ENCODE measurements around the gene SPATA6.
"Not testable (repeated sequence)": the region's sequence is repeated elsewhere in the genome, so short reads cannot be mapped to it uniquely, and the experiment has no call there.

SPATA6 gene

DNA sequence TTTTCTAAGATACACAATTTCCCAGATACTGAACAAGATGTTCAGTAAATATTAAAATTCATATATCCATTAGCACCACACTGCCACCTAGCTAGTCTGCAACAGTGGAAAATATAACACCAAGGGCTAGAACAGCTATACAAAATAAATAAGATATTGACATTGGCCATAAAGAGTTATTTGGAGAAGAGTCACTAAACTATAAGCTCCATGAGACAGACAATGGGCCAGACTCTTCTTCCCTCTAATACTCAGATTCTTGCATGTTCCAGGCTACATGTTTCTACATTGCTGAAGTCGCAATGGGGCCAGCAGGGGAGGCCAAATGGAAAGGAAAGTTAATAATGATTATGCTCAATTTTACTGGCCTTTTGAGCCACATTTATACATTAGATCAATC, 21.5 kb downstream of the SPATA6 start:
- DNase-seq = no peak

DNA sequence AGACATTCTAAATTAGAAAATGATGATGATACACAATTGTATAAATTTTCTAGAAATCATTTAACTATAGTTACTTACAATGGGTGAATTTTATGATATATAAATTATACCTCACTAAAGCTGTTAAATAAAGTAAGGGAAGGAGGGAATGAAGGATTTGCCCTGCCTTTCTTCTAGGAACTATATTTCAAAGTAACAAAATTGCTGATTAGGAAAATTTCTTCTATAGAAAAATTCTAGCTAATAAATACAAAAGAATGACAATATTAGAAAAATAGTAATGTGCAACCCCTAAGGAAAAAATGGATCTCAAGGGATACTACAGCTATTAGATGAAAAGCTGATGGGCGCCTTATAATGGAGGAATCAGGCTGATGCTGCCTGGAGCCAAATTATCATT, 23.1 kb downstream of the SPATA6 start:
- DNase-seq = no peak

DNA sequence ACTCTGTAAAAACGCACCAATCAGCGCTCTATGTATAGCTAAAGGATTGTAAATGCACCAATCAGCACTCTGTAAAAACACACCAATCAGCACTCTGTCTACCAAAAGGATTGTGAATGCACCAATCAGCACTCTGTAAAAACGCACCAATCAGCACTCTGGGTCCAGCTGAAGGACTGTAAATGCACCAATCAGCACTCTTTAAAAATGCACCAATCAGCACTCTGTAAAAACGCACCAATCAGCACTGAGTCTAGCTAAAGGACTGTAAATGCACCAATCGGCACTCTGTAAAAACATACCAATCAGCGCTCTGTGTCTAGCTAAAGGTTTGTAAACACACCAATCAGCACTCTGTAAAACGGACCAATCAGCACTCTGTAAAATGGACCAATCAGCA, 27.8 kb downstream of the SPATA6 start:
- not testable (repeated sequence) for DNase-seq

DNA sequence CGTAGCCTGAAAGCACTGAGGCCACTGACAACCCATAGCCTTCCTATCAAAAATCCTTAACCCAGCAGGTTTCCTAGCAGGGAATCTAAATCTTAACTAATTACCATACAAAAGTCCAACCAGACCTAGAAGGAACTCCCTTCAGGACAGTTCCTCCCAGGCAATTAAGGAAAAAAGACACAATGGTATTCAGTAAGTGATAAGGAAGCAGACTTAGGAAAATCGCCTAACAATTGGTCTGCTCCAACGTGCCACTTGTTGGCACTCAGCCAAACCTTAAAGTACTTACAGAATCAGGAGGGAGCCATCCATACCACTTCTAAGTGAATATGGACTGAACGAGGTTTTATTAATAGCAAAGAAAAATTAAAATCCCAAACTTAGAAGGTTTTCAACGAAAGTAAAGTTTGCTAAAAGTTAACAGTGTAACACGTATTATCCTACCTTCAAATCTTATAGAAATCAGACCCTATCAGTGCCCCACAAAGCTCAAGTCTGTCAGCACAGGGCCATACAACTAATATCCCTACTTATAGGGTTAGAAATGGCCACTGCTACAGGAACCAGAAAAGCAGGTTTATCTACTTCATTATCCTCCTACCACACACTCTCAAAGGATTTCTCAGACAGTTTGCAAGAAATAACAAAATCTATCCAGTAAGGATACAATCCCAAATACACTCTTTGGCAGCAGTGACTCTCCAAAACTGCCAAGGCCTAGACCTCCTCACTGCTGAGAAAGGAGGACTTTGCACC, 29.0 kb downstream of the SPATA6 start:
- no peak for DNase-seq

DNA sequence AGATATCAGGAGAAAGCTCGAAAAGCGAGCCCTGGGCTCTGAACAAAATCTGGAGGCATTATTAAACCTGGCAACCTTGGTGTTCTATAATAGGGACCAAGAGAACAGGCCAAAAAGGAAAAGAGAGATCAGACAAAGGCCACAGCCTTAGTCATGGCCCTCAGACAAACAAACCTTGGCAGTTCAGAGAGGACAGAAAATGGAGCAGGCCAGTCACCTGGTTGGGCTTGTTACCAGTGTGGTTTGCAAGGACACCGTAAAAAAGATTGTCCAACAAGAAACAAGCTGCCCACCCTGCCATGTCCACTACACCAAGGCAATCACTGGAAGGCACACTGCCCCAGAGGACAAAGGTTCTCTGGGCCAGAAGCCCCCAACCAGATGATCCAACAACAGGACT, 31.2 kb downstream of the SPATA6 start:
- not testable (repeated sequence) for DNase-seq

- DNase-seq = no peak
Measured at GRCh38 chr1:48439380-48439779, 32.6 kb downstream of the SPATA6 start.

DNA sequence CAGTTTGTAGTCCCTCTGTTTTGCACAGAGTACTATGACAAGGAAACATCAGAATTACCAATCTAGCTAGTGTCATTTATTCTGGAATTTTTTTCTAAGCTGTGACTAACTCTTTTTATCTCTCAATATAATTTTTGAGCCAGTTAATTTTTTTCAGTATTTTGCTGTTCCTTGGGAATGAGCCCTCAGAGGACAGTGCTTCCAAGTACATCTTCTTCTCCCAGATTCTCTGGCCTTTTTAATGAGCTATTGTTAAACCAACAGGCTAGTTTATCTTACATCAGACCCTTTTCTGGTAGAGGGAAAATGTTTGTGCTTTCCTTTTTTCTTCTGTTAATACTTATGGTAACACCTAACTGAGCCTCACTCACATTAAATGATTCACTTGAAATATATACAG, 34.6 kb downstream of the SPATA6 start:
- not testable (repeated sequence) for DNase-seq

DNA sequence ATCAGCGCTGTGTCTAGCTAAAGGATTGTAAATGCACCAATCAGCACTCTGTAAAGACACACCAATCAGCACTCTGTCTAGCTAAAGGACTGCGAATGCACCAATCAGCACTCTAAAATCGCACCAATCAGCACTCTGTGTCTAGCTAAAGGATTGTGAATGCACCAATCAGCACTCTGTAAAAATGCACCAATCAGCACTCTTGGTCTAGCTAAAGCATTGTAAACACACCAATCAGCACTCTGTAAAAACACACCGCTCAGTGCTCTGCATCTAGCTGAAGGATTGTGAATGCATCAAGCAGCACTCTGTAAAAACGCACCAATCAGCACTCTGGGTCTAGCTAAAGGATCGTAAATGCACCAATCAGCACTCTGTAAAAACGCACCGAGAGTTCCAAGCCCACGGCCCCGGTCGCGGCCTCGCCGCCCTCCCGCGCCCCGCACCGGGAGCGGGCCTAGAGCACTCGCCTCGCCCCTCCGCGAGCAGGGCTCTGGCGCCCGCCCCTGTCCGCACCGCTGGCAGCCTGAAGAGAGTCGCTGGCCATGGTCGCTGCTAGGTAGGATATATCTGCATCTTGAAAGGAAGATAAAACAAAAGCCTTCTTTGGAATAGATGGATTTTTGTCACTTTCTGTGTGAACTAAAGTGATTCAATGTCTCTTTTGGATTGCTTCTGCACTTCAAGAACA, 36.5 kb downstream of the SPATA6 start:
- DNase-seq = not testable (repeated sequence)

DNA sequence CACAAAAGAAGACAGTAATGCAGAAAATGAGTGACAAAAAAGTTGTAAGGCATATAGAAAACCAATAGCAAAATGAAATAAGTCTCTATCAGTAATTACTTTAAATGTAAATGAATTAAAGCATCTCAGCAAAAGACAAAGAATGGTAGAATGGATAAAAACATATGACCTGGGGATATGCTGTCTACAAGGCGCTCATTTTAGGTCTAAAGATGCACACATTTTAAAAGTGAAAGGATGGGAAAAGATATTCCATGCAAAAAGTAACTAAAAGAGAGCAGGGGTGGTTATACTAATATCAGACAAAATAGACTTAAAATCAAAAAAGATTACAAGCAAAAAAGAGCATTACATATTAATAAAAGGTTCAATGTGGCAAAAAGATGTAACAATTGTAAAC, 41.2 kb downstream of the SPATA6 start:
- no peak for DNase-seq

- no peak for DNase-seq
Measured at GRCh38 chr1:48422009-48422408, 50.0 kb downstream of the SPATA6 start.

GRCh38 chr1:48418742-48419141, 53.3 kb downstream of the SPATA6 start:
- no peak for DNase-seq

GRCh38 chr1:48415050-48415449, 57.0 kb downstream of the SPATA6 start:
- DNase-seq = no peak

GRCh38 chr1:48414264-48414663, 57.7 kb downstream of the SPATA6 start:
- no peak for DNase-seq

- no peak for DNase-seq
Measured at GRCh38 chr1:48405940-48406339, 66.1 kb downstream of the SPATA6 start.

- no peak for DNase-seq
Measured at GRCh38 chr1:48405400-48405799, 66.6 kb downstream of the SPATA6 start.

- DNase-seq = no peak
Measured at GRCh38 chr1:48402599-48402998, 69.4 kb downstream of the SPATA6 start.

- no peak for DNase-seq
Measured at GRCh38 chr1:48396208-48396607, 75.8 kb downstream of the SPATA6 start.

GRCh38 chr1:48391926-48392325, 80.1 kb downstream of the SPATA6 start:
- no peak for DNase-seq

DNA sequence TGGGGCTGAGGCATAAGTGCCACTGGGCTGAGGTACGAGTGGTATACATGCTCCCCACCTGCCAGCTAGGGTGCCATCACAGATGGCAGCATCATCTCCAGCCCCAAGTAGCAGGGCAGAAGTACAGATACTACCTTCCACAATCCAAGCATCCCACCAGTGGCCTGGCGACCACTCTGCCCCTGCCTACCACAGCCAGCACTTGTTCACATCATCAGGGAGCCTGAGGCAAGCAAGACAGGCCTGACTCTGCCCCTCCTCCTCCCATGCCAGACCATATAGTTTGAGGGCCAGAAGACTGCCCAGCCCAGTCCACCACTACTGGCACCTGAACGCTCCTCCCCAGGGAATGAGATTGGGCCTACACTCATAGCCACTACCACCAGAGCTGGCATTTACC, 84.6 kb downstream of the SPATA6 start:
- DNase-seq = no peak

DNA sequence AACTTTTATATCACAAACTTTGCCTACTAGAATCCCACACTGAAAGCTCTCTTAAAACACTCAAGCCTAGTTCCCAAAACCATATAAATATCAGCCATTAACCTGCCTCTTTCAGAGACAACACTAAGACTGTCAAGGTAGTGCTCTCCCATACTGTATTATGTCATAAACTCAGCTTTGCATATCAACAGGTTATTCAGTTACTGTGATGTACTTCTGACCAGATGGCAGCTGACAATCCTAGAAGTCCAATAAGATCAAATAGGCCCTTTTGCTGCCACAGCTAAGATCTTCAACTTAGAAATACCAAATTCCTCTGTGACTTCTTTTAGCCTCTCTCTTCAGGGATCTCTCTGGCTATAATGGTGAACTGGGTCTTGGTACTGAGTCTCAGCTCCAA, 97.2 kb downstream of the SPATA6 start:
- DNase-seq = no peak

- no peak for DNase-seq
Measured at GRCh38 chr1:48371598-48371997, 100.4 kb downstream of the SPATA6 start.

GRCh38 chr1:48362901-48363300, 109.1 kb downstream of the SPATA6 start:
- no peak for DNase-seq

GRCh38 chr1:48356901-48357300, 115.1 kb downstream of the SPATA6 start:
- no peak for DNase-seq

GRCh38 chr1:48344373-48344772, 127.6 kb downstream of the SPATA6 start:
- DNase-seq = no peak

- DNase-seq = no peak
Measured at GRCh38 chr1:48341221-48341620, 130.8 kb downstream of the SPATA6 start.

Measured in CD4-positive, alpha-beta T cell treated with Interleukin-6 for 4 hours (primary cell).